Gastroesophageal sphincter (tissue), 4 donors: ENCODE measurements around the gene COL11A1. TPM values are rescaled to one million over a fixed set of nuclear protein-coding genes. Genes with fewer than 3 reads are reported as not detected.
"Not testable (repeated sequence)": the region's sequence is repeated elsewhere in the genome, so short reads cannot be mapped to it uniquely, and the experiment has no call there.

Source experiments
- ATAC-seq: fragments of 150-250 bp; one replicate; pipeline ENCODE4 v1.9.1; 2016; ENCODE audit warnings: mild to moderate bottlenecking, moderate library complexity
- H3K27ac ChIP-seq, 4 donors: fragments of 200-600 bp; sonication (generic) in 3 of 4; 1 replicate in 3 of 4; 2 replicates in 1 of 4; pipeline ENCODE4 v1.5.1; 2016 to 2019
- H3K27me3 ChIP-seq: fragments of 200-600 bp; sonication (generic); one replicate; pipeline ENCODE4 v1.5.1; 2019
- H3K36me3 ChIP-seq, 2 donors: fragments of 200-600 bp; sonication (generic); one replicate each; pipeline ENCODE4 v1.5.1; 2019; ENCODE audit warnings: control low read depth in 1 of 2
- H3K4me1 ChIP-seq, 3 donors: fragments of 200-600 bp; sonication (generic); 1 replicate in 2 of 3; 2 replicates in 1 of 3; pipeline ENCODE4 v1.5.1; 2016 to 2019; ENCODE audit warnings: control low read depth in 2 of 3
- H3K4me3 ChIP-seq, 2 donors: fragments of 200-600 bp; sonication (generic); one replicate each; pipeline ENCODE4 v1.5.1; 2019; ENCODE audit warnings: mild to moderate bottlenecking in 1 of 2, moderate library complexity in 1 of 2
- H3K9me3 ChIP-seq, 3 donors: fragments of 200-600 bp; sonication (generic); one replicate each; pipeline ENCODE4 v1.5.1; 2017 to 2019; ENCODE audit warnings: control low read depth in 2 of 3
- CTCF ChIP-seq, 4 experiments: fragments of 200-600 bp in 2 of 4; fragments of 450-650 bp in 2 of 4; sonication (generic) in 1 of 4; IDR thresholded peaks; one replicate each; pipeline ENCODE4 v1.5.1; 2017 to 2019; ENCODE audit warnings: antibody characterized with exemption in 4 of 4, mild to moderate bottlenecking in 2 of 4, moderate library complexity in 2 of 4
- EP300 ChIP-seq: sonication (generic); formaldehyde crosslinking; IDR thresholded peaks from one replicate; pipeline ENCODE4 v1.6.1; 2017; ENCODE audit warnings: antibody characterized with exemption, mild to moderate bottlenecking
- POLR2A ChIP-seq, 2 donors: fragments of 450-650 bp; IDR thresholded peaks; one replicate each; pipeline ENCODE4 v1.6.1; 2017; ENCODE audit warnings: antibody characterized with exemption in 2 of 2, mild to moderate bottlenecking in 2 of 2, moderate library complexity in 1 of 2
- POLR2AphosphoS5 ChIP-seq: sonication (generic); formaldehyde crosslinking; IDR thresholded peaks from one replicate; pipeline ENCODE4 v1.6.1; 2017; ENCODE audit warnings: antibody characterized with exemption
- WGBS, 2 donors: methylation state at CpG; one replicate each; pipeline ENCODE4 v1.1.5; 2018; ENCODE audit warnings: low coverage in 1 of 2; 5-methylcytosine and 5-hydroxymethylcytosine counted together
- total RNA-seq, 4 donors: library from RNA; depleted of rRNA; stranded (reverse); fragments of >200 nt; gene quantifications; one replicate each; pipeline ENCODE4 v1.1.0, GENCODE V29; 2016

The COL11A1 gene
- total RNA-seq, 4 donors from 2014 or later = 0.19 TPM; not detected in 3

DNA sequence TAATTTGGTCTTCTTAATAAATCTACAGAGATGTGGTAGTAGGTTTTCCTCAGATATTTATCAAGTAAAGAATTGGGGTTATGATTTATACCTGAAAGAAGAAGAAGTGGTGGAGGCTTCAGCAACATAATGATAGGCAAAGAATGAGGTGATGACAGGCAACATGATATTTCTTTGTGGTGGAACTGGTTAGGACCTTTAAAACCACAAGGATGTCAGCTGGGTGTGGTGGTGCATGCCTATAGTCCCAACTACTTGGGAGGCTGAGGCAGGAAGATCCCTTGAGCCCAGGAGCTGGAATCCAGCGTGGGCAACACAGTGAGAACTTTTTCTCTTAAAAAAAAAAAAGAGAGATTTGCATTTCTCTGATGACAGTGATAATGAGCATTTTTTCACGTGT is 34.1 kb upstream of the COL11A1 start:
- Histone ChIP-seq H3K4me1 (no peaks in the 10 kb centered on the region), H3K4me3 (no peak overlapping the region), H3K27ac (no peak overlapping the region), H3K36me3 (no peaks in the 10 kb centered on the region), H3K9me3 (no peaks in the 10 kb centered on the region), H3K27me3 (no peaks in the 10 kb centered on the region)
- no peak for TF ChIP-seq EP300
- TF ChIP-seq POLR2AphosphoS5 = no peak
- no peak for TF ChIP-seq CTCF (IDR thresholded peaks at IDR 0.05)
- no peak for TF ChIP-seq POLR2A (IDR thresholded peaks at IDR 0.05)
- 39 to 44% methylated on average over 2 of the region's 2 CpGs for WGBS, 2 donors
- ATAC-seq = no peak

DNA sequence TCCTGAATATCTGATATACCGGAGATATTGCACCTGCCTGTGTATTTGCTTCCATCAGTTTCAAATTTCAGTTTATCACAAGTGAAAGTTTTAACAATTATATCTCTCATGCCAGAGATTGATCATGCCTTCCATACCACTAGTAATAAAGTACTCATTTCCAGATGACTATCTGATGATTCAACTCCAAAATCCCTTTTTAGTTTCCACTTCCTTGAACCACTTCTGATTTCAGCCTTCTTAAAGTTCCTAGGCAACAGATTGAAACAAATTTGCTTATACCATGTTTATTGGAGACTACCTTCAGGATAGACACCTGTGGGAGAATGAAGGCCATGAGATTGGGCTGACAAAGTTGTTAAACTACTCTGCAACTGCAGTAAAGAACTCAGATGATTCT is 21.5 kb upstream of the COL11A1 start:
- no peak for ATAC-seq
- no peak for TF ChIP-seq CTCF (IDR thresholded peaks at IDR 0.05)
- TF ChIP-seq EP300 = no peak
- TF ChIP-seq POLR2A (IDR thresholded peaks at IDR 0.05) = no peak
- no peak for TF ChIP-seq POLR2AphosphoS5
- Histone ChIP-seq H3K36me3 (no peaks in the 10 kb centered on the region), H3K27ac (no peak overlapping the region), H3K9me3 (no peaks in the 10 kb centered on the region), H3K4me1 (no peaks in the 10 kb centered on the region), H3K4me3 (no peak overlapping the region), H3K27me3 (no peaks in the 10 kb centered on the region)
- WGBS, 2 donors = 86 to 100% methylated on average over 1 of the region's 1 CpG

DNA sequence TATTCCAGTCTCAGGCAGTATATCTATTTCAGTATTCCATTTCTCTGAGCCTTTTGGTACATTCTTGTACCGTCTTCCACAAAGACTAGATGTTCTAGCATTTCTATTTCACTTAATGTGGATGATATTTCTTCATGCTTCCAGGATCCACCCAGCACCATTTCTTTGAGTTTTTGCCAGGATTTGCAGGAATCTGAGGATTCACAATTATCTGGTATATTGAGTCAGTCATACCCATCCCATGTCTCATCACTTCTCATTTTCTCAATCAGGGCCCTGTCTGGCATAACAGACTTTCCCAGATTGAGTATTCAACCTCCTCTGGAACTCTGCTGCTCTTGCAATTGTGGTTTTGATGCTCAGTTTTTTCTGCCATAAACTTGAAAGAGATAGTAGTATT is 20.9 kb upstream of the COL11A1 start:
- no peaks in the 10 kb centered on the region for H3K27me3 ChIP-seq
- no peak for ATAC-seq
- no peak overlapping the region for H3K27ac ChIP-seq
- 0 to 58% methylated on average over 1 of the region's 1 CpG for WGBS, 2 donors
- TF ChIP-seq EP300 = no peak
- TF ChIP-seq POLR2A (IDR thresholded peaks at IDR 0.05) = no peak
- TF ChIP-seq CTCF (IDR thresholded peaks at IDR 0.05) = no peak
- TF ChIP-seq POLR2AphosphoS5 = no peak
- H3K4me3 ChIP-seq = no peak overlapping the region
- H3K9me3 ChIP-seq = no peaks in the 10 kb centered on the region
- H3K4me1 ChIP-seq = no peaks in the 10 kb centered on the region
- no peaks in the 10 kb centered on the region for H3K36me3 ChIP-seq

DNA sequence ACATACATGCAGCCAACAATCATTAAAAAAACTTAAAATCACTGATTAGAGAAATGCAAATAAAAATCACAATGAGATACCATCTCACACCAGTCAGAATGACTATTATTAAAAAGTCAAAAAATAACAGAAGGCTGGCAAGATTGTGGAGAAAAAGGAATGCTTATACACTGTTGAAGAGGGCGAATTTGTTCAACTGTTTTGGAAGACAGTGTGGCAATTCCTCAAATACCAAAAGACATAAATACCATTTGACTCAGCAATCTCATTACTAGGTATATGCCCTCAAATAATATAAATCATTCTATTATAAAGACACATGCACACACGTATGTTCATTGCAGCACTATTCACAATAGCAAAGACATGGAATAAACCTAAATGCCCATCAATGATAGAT is 19.9 kb upstream of the COL11A1 start:
- 71 to 77% methylated on average over 2 of the region's 2 CpGs for WGBS, 2 donors
- not testable (repeated sequence) for H3K27ac ChIP-seq, ATAC-seq, H3K4me3 ChIP-seq, H3K36me3 ChIP-seq, H3K4me1 ChIP-seq, H3K9me3 ChIP-seq, H3K27me3 ChIP-seq

GRCh38 chr1:103125219-103125618 is 16.9 kb upstream of the COL11A1 start:
- no peaks in the 10 kb centered on the region for H3K36me3 ChIP-seq
- no peak for TF ChIP-seq POLR2AphosphoS5
- no peak for TF ChIP-seq EP300
- TF ChIP-seq CTCF (IDR thresholded peaks at IDR 0.05) = no peak
- no peak for TF ChIP-seq POLR2A (IDR thresholded peaks at IDR 0.05)
- no peaks in the 10 kb centered on the region for H3K27me3 ChIP-seq
- H3K27ac ChIP-seq = no peak overlapping the region
- H3K9me3 ChIP-seq = peaks cover 0 to 5% (median 0%) of the 10 kb centered on the region in 3 donors
- 74 to 80% methylated on average over 2 of the region's 2 CpGs for WGBS, 2 donors
- no peak for ATAC-seq
- H3K4me3 ChIP-seq = no peak overlapping the region
- no peaks in the 10 kb centered on the region for H3K4me1 ChIP-seq
